GM18870 (cell line): ENCODE measurements around the gene ARL6IP5.
A peak's percentile ranks its signal among the peaks of the same experiment; 100 is the strongest.

ENCODE experiments used
- ATAC-seq: cut with Tn5 transposase; IDR thresholded peaks from one replicate; pipeline ENCODE4 v1.9.1; 2021; ENCODE audit warnings: moderate library complexity; ENCODE audit not compliant: unreplicated experiment

Gene ARL6IP5

GRCh38 chr3:69116162-69116561, 31.4 kb downstream of the ARL6IP5 start:
- ATAC-seq = no peak

- no peak for ATAC-seq
Observed at GRCh38 chr3:69116897-69117296, 32.2 kb downstream of the ARL6IP5 start.

- no peak for ATAC-seq
Observed at GRCh38 chr3:69118555-69118954, 33.8 kb downstream of the ARL6IP5 start.

GRCh38 chr3:69119138-69119537, 34.4 kb downstream of the ARL6IP5 start:
- no peak for ATAC-seq

GRCh38 chr3:69119681-69120080, 34.9 kb downstream of the ARL6IP5 start:
- ATAC-seq = no peak

- ATAC-seq = peak; percentile 83
Observed at GRCh38 chr3:69120879-69121464, 36.2 kb downstream of the ARL6IP5 start.

GRCh38 chr3:69121513-69121912, 36.8 kb downstream of the ARL6IP5 start:
- ATAC-seq = no peak

- ATAC-seq = no peak
Observed at GRCh38 chr3:69121950-69122349, 37.2 kb downstream of the ARL6IP5 start.

GRCh38 chr3:69122403-69122802, 37.7 kb downstream of the ARL6IP5 start, which contains the start of gene LMOD3:
Gene LMOD3 (minus strand): TSS chr3:69122595. CDS start chr3:69122386, 209 bp downstream.
- ATAC-seq = no peak

- ATAC-seq = no peak
Observed at GRCh38 chr3:69126216-69126615, 41.5 kb downstream of the ARL6IP5 start.

GRCh38 chr3:69126999-69127398, 42.3 kb downstream of the ARL6IP5 start:
- no peak for ATAC-seq

GRCh38 chr3:69128509-69128908, 43.8 kb downstream of the ARL6IP5 start:
- ATAC-seq = no peak

GRCh38 chr3:69129531-69129930, 44.8 kb downstream of the ARL6IP5 start:
- no peak for ATAC-seq

- peak; percentile 84 for ATAC-seq
Observed at GRCh38 chr3:69130689-69131088, 46.0 kb downstream of the ARL6IP5 start.

- ATAC-seq = no peak
Observed at GRCh38 chr3:69137005-69137404, 52.3 kb downstream of the ARL6IP5 start.

- no peak for ATAC-seq
Observed at GRCh38 chr3:69137412-69137811, 52.7 kb downstream of the ARL6IP5 start.

- no peak for ATAC-seq
Observed at GRCh38 chr3:69141313-69141712, 56.6 kb downstream of the ARL6IP5 start.

- no peak for ATAC-seq
Observed at GRCh38 chr3:69142090-69142489, 57.4 kb downstream of the ARL6IP5 start.

GRCh38 chr3:69142797-69143454, 58.2 kb downstream of the ARL6IP5 start:
- no peak for ATAC-seq

- ATAC-seq = no peak
Observed at GRCh38 chr3:69143612-69144011, 58.9 kb downstream of the ARL6IP5 start.

GRCh38 chr3:69144631-69145245, 60.0 kb downstream of the ARL6IP5 start:
- ATAC-seq = no peak

GRCh38 chr3:69145688-69146087, 61.0 kb downstream of the ARL6IP5 start:
- no peak for ATAC-seq
